ENCODE results near the gene TMEM11.

- no peak for TF ChIP-seq CTCF (IDR thresholded peaks at IDR 0.05; ENCODE audit: low read depth, low read length, missing input control)
- TF ChIP-seq RAD21 (IDR thresholded peaks at IDR 0.05) = no peak
Observed at GRCh38 chr17:21249086-21249795, 35.3 kb upstream of the TMEM11 start.

All from liver (tissue), 3 donors.